K562 (cell line): Measurements from ENCODE around the gene ADAR.

ENCODE experiments used
- ESRRA ChIP-seq: fragments of 450-650 bp; IDR thresholded peaks from 2 replicates; pipeline ENCODE4 v1.6.1; 2014; ENCODE audit warnings: low read depth, mild to moderate bottlenecking, moderate library complexity, borderline replicate concordance
- MXI1 ChIP-seq: IDR thresholded peaks from 2 replicates; pipeline ENCODE4 v1.6.1; 2011; ENCODE audit warnings: low read depth, mild to moderate bottlenecking, improper control_type of control experiment, low read length

- TF ChIP-seq MXI1 (no peak), ESRRA (no peak)
These were observed 12.4 kb downstream of the ADAR start for GRCh38 chr1:154595621-154596020.
